H54 (cell line): ENCODE results near the gene TMEM192.
"Not testable (repeated sequence)": the region's sequence is repeated elsewhere in the genome, so short reads cannot be mapped to it uniquely, and the experiment has no call there.

ENCODE experiments used
- DNase-seq: peaks from one replicate; pipeline ENCODE4 v3.0.0; 2011; ENCODE audit warnings: low spot score, mixed read lengths; ENCODE audit not compliant: insufficient read length
- FAIRE-seq: peaks from 3 replicates; lab custom pipeline; 2011; peaks lifted over from hg19 to GRCh38; lab: Jason Lieb, UNC
- POLR2A ChIP-seq: IDR thresholded peaks from 2 replicates; pipeline ENCODE4 v1.6.1; 2011; ENCODE audit warnings: low read depth, mild to moderate bottlenecking, low read length

Gene TMEM192

DNA sequence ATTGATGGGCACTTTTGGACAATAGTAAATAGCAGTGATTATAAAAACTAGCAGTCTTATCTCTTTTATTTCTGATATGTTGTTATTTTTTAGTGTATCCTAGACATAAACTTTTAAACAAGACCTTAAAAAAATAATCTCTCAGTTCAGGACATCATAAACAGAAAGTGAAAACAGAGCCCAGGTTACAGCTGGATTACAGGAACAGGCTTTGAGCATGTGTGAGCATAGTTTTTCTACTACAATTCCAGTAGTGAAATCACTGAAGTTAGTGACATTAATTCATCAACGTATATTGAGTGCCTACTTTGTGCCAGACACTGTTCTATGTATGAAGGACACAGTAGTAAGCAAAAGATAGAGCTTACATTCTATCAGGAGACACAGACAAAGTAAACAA lies 42.1 kb downstream of the TMEM192 start:
- no peak for TF ChIP-seq POLR2A
- FAIRE-seq (no peak), DNase-seq (no peak)

DNA sequence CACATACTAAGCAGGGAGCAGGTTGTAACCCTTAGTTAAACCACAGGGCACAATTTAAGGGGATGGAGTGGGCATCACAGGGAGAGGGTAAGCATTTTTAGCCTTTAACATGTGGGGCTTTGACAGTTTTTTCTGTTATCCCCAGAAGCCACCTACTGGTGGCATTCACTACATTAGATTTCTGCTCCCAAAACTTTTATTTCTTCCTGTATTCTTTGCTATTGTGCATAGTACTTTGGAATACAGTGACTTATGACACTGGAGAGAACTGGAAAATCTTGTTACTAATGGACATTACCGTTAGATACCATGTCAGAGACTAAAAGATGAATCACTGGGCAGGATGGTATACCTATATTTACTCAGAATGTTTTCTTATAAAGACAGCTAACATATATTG lies 51.7 kb downstream of the TMEM192 start:
- DNase-seq: no peak
- no peak for TF ChIP-seq POLR2A
- FAIRE-seq: no peak

DNA sequence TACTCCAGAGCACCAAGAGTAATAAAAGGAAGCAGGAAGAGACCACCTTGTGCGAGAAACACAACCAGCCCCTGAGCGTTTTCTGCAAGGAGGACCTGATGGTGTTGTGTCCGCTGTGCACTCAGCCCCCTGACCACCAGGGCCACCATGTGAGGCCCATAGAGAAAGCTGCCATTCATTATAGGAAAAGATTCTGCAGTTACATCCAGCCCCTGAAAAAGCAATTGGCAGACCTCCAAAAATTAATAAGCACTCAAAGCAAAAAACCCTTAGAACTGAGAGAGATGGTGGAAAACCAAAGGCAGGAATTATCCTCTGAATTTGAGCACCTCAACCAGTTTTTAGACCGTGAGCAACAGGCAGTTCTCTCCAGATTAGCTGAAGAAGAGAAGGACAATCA lies 53.3 kb downstream of the TMEM192 start:
- FAIRE-seq: no peak
- no peak for DNase-seq
- TF ChIP-seq POLR2A: no peak

DNA sequence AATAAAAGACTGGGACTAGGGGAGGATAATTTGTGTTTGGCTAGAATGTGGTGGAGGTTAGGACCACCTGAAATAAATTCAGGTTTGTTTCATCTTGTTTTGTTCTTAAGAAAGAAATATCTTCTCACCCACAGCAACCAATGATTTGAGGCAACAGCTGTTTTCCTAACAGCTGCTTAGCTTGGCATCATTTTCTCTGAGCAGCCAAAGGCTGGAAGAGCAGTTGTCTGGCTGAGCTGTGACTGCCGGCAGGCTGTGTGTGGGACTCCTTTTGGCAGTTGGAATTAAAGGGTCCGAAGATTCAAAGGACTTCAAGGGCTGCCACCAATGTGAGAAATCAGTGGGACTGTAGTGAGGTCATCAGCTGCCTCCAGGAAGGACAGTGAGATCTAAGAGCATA lies 54.0 kb downstream of the TMEM192 start:
- DNase-seq (no peak), FAIRE-seq (no peak)
- TF ChIP-seq POLR2A: no peak

DNA sequence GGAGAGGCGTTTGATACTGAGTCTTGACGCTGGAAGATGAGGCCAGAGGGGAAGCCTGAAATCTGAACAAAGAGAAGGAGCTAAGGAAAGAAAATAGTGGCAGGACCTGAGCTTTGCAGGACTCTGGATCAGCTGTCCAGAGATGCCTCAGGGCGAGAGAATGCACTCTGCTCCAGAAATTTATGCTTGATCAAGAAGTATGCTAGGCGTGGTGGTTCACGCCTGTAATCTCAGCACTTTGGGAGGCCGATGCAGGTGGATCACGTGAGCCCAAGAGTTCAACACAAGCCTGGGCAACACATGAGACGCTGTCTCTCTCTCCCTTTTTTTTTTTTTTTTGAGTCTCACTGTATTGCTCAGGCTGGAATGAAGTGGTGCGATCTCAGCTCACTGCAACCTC lies 57.1 kb downstream of the TMEM192 start:
- FAIRE-seq (no peak), DNase-seq (no peak)
- no peak for TF ChIP-seq POLR2A

DNA sequence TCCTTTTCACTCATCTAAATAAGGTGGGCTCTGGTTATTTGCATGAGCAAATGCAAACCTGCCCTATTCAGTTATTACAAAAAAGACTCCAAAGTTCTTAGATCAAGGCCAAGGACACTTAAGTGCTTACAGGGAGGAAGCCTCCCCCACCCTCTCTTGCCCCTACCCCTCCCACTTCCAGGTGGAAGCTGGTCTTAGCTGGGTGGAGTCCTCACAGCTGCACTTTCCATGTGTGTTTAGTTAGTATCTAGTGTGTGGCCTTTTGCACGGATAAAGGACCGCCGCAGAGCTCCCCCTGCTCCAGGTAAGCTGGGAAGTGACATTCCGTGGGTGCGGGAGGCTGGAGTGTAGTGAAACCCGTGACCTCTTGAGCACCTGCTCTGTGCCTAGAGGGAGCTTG lies 59.0 kb downstream of the TMEM192 start, which contains the start of gene TRIM75:
Gene TRIM75, plus strand, starts transcription at position 222 of the 400 bp plus-strand sequence. CDS start 5,282 bp downstream, outside the sequence.
- DNase-seq (no peak), FAIRE-seq (no peak)

DNA sequence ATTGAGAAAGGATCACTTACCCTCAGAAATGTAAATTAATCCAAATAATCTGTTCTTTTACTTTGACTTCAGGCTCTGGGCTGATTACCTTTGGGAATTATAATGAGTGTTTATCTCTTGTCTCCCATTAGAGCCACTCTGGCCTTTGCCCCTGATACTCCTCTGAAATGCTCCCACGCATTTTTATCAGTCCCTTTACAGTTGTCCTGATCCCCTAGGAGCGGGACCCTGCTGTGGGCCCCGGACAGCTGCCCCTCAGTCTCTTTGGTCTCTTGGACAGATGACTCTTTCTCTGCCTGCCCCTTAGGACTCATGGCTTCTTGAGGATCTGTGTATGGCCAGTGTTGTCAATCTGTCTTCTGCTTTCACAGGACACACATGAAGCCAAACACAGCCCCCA lies 60.0 kb downstream of the TMEM192 start:
- no peak for TF ChIP-seq POLR2A
- FAIRE-seq (no peak), DNase-seq (no peak)

More for the DNA sequence above, 59.0 kb downstream of the TMEM192 start, which contains the start of gene TRIM75:
- TF ChIP-seq POLR2A: no peak

DNA sequence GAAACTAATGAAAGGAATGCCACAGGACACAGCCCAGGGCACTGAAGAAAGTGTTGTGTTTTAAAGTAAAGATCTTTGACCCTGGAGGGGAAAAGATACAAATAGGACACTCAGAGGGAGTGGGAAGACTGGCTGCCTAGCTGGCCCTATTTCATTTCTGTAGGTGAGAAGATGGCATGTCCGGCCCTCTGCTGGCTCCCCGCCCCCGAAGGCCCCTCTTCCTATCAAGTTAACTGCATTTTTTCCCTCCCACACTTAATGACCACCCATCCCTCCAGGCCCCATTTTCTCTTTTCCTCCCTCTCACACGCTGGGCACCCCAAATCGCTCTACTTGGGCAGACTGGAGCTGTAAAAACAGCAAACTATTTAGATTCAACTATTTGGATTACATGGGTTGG lies 64.5 kb downstream of the TMEM192 start:
- FAIRE-seq: no peak
- TF ChIP-seq POLR2A: no peak
- DNase-seq: no peak

DNA sequence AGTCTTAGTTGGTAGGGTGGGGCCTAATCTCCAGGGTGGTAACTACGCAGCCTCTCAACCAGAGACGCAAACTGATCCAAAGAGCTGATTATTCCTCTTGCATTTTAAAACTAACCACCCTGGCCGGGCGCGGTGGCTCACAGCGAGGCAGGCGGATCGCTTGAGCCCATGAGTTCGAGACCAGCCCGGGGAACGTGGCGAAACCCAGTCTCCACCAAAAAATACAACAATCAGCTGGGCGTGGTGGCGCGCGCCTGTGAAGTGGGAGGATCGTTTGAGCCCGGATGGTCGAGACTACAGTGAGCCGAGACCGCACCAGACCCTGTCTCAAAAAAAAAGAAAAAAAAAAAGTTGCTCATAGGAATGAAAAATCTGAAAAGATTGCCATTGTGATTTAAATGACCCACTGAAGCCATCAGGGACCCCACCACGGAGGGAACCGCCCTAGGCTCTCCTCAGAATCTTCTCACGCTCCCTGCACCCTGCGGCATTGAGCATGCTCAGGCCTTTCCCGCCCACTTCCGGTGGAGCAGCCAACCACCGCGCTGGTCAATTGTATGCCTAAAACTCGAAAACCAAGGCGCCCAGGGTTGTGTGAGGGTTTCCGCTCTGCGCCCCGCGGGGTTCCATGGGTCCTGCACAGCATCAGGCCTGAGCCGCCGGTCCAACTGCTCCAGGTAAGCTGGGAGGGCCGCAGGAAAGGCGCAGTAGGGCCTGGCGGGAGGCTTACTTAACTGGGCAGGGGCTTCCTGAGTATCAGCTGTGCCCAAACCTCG lies 81.0 kb downstream of the TMEM192 start, which contains the start of gene TRIM60:
Gene TRIM60, plus strand, starts transcription at position 564 of the 776 bp plus-strand sequence. CDS start 8,074 bp downstream, outside the sequence.
- no peak for TF ChIP-seq POLR2A
- no peak for FAIRE-seq
- no peak for DNase-seq

DNA sequence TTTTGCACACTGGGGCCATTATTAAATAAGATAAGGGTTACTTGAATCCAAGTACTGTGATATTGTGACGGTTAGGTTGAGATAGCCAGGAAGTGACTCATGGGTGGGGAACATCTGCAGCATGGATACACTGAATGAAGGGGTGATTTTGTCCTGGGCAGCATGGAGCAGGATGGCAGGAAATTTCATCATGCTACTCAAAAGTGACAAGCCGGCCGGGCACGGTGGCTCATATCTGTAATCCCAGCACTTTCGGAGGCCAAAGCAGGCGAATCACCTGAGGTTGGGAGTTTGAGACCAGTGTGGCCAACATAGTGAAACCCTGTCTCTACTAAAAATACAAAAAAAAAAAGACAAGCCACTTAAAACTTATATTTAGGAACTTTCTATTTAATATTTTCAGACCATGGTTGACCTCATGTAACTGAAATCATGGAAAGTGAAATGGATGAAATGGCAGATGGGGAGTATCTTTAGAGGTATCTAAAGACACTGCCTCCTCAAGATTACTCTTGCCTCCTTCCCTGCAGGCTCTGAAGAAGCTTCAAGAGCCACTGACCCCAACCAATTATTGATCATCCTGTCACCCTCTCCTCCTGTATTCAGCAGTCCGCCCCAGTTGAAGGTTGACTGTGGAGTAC lies 84.8 kb downstream of the TMEM192 start:
- DNase-seq (no peak), FAIRE-seq (no peak)
- no peak for TF ChIP-seq POLR2A

DNA sequence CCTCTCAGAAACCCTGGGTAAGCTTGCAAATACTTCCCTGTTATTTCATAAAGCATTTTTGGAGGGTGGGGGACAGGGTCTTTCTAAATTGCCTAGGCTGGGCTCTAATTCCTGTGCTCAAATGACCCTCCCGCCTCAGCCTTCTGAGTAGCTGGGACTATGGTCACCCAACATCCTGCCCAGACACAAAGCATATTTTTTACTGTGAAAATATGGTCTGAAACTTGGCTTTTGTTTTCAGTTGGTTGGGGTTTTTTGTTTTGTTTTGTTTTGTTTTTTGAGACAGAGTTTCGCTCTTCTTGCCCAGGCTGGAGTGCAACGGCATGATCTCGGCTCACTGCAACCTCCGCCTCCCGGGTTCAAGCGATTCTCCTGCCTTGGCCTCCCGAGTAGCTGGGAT lies 86.9 kb downstream of the TMEM192 start:
- DNase-seq, FAIRE-seq: not testable (repeated sequence)
